Chondrocyte (in vitro differentiated cells): ENCODE data around the gene EIF4G3. TPM values are rescaled to one million over a fixed set of nuclear protein-coding genes. Genes with fewer than 3 reads are reported as not detected.

Experiments
- DNase-seq: peaks from one replicate; pipeline ENCODE4 v3.0.0; 2021; ENCODE audit warnings: mixed read lengths, low spot score
- H3K27ac Mint-ChIP-seq: one replicate; pipeline ENCODE4 v1.8.0; 2021; ENCODE audit warnings: mild to moderate bottlenecking, moderate library complexity, mixed read lengths; ENCODE audit not compliant: unreplicated experiment
- H3K27me3 Mint-ChIP-seq: 2 replicates; pipeline ENCODE4 v1.8.0; 2021; ENCODE audit warnings: low read depth, mixed read lengths
- H3K36me3 Mint-ChIP-seq: 2 replicates; pipeline ENCODE4 v1.8.0; 2021; ENCODE audit warnings: low read depth, mixed read lengths
- H3K4me1 Mint-ChIP-seq: 2 replicates; pipeline ENCODE4 v1.8.0; 2021; ENCODE audit warnings: low read depth, mild to moderate bottlenecking, mixed read lengths
- H3K4me3 Mint-ChIP-seq: one replicate; pipeline ENCODE4 v1.8.0; 2021; ENCODE audit warnings: mild to moderate bottlenecking, moderate library complexity, mixed read lengths; ENCODE audit not compliant: unreplicated experiment
- H3K9me3 Mint-ChIP-seq: 2 replicates; pipeline ENCODE4 v1.8.0; 2021; ENCODE audit warnings: low read depth, mixed read lengths
- CTCF ChIP-seq: fragments of 200-600 bp; sonication (generic); IDR thresholded peaks from 2 replicates; pipeline ENCODE4 v1.5.0; 2021; ENCODE audit warnings: antibody characterized with exemption, mild to moderate bottlenecking, moderate library complexity
- total RNA-seq: library from RNA; stranded (reverse); gene quantifications from 3 replicates; pipeline ENCODE4 v1.2.1, GENCODE V29; 2021

EIF4G3 gene
- total RNA-seq, 1 donor from 2014 or later = 56.6 TPM

- TF ChIP-seq CTCF = no peak
- no peaks in the 10 kb centered on the region for H3K27me3 Mint-ChIP-seq
- peaks cover 34% of the 10 kb centered on the region for H3K4me1 Mint-ChIP-seq
- no peaks in the 10 kb centered on the region for H3K36me3 Mint-ChIP-seq
- no peak overlapping the region for H3K27ac Mint-ChIP-seq
- no peak overlapping the region for H3K4me3 Mint-ChIP-seq
- no peak for DNase-seq
- H3K9me3 Mint-ChIP-seq = no peaks in the 10 kb centered on the region
Measured at GRCh38 chr1:21037091-21037490, 139.6 kb downstream of the EIF4G3 start.

GRCh38 chr1:21035794-21036193 lies 140.9 kb downstream of the EIF4G3 start:
- DNase-seq = no peak
- no peaks in the 10 kb centered on the region for H3K36me3 Mint-ChIP-seq
- no peak overlapping the region for H3K4me3 Mint-ChIP-seq
- no peaks in the 10 kb centered on the region for H3K9me3 Mint-ChIP-seq
- peaks cover 36% of the 10 kb centered on the region for H3K4me1 Mint-ChIP-seq
- no peak for TF ChIP-seq CTCF
- H3K27ac Mint-ChIP-seq = no peak overlapping the region
- no peaks in the 10 kb centered on the region for H3K27me3 Mint-ChIP-seq

- H3K27me3 Mint-ChIP-seq = no peaks in the 10 kb centered on the region
- no peak for TF ChIP-seq CTCF
- no peak overlapping the region for H3K4me3 Mint-ChIP-seq
- peaks cover 35% of the 10 kb centered on the region for H3K4me1 Mint-ChIP-seq
- no peak for DNase-seq
- no peaks in the 10 kb centered on the region for H3K36me3 Mint-ChIP-seq
- H3K9me3 Mint-ChIP-seq = no peaks in the 10 kb centered on the region
- no peak overlapping the region for H3K27ac Mint-ChIP-seq
Measured at GRCh38 chr1:21034725-21035628, 141.7 kb downstream of the EIF4G3 start.

GRCh38 chr1:21032741-21033140 lies 144.0 kb downstream of the EIF4G3 start:
- peak overlapping the region; percentile 60 for H3K27ac Mint-ChIP-seq
- no peak for TF ChIP-seq CTCF
- peaks cover 38% of the 10 kb centered on the region for H3K4me1 Mint-ChIP-seq
- no peaks in the 10 kb centered on the region for H3K27me3 Mint-ChIP-seq
- H3K36me3 Mint-ChIP-seq = no peaks in the 10 kb centered on the region
- H3K9me3 Mint-ChIP-seq = no peaks in the 10 kb centered on the region
- no peak for DNase-seq
- H3K4me3 Mint-ChIP-seq = no peak overlapping the region

GRCh38 chr1:21030181-21030580 lies 146.5 kb downstream of the EIF4G3 start:
- DNase-seq = no peak
- Mint-ChIP-seq H3K9me3 (no peaks in the 10 kb centered on the region), H3K4me1 (peaks cover 39% of the 10 kb centered on the region), H3K27ac (no peak overlapping the region), H3K36me3 (no peaks in the 10 kb centered on the region), H3K4me3 (no peak overlapping the region), H3K27me3 (no peaks in the 10 kb centered on the region)
- no peak for TF ChIP-seq CTCF
